ENCODE data around the gene RBM10. TPM values are rescaled to one million over a fixed set of nuclear protein-coding genes. Genes with fewer than 3 reads are reported as not detected.

The RBM10 gene, protein sequence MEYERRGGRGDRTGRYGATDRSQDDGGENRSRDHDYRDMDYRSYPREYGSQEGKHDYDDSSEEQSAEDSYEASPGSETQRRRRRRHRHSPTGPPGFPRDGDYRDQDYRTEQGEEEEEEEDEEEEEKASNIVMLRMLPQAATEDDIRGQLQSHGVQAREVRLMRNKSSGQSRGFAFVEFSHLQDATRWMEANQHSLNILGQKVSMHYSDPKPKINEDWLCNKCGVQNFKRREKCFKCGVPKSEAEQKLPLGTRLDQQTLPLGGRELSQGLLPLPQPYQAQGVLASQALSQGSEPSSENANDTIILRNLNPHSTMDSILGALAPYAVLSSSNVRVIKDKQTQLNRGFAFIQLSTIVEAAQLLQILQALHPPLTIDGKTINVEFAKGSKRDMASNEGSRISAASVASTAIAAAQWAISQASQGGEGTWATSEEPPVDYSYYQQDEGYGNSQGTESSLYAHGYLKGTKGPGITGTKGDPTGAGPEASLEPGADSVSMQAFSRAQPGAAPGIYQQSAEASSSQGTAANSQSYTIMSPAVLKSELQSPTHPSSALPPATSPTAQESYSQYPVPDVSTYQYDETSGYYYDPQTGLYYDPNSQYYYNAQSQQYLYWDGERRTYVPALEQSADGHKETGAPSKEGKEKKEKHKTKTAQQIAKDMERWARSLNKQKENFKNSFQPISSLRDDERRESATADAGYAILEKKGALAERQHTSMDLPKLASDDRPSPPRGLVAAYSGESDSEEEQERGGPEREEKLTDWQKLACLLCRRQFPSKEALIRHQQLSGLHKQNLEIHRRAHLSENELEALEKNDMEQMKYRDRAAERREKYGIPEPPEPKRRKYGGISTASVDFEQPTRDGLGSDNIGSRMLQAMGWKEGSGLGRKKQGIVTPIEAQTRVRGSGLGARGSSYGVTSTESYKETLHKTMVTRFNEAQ
- total RNA-seq, result 29.0 and 43.4 TPM in 2 replicates

DNA sequence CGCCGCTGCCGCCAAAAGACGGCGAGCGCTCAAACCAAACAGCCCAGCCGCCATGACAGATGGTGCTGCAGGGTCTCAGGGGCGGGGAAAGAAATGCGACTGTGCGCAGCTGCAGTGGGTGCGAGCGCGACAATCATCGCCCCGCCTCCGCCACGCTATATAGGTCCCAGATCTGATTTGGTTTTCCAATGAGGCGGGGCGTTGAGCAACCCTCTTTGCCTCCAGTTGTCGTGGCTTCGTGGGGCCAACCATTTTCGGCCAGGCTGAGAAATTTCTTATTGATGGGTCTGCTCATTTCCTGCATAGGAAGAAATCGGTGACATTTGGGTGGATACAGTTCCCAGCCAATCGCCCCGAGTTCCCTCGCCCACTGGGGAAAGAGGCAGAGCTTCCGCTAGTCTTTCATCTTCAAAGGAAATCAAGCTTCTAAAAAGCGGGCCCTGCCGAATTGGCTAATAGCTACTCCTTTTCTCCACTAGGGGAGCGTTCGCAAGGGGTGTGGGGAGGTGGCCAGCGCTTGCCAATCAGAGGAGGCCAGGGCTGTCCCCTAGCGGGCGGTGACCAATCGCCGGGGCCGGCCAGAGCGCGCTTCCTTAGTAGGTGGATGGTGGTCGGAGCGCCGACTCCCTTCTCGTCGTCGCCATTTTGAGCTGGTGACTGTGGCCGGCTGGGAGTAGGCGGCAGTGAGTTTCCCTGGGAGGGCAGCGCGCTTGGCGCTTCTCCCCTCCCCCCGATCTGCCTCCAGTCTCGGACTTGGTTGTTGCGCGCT lies at the start of gene RBM10, which contains the start of gene NDUFB11:
TSS of gene RBM10 (plus strand) at position 596 of the 769 bp plus-strand sequence. CDS start 2,261 bp downstream, outside the sequence.
TSS of gene NDUFB11 (minus strand) at position 77 of the 769 bp plus-strand sequence. CDS start at position 54, 23 bp downstream.

DNA sequence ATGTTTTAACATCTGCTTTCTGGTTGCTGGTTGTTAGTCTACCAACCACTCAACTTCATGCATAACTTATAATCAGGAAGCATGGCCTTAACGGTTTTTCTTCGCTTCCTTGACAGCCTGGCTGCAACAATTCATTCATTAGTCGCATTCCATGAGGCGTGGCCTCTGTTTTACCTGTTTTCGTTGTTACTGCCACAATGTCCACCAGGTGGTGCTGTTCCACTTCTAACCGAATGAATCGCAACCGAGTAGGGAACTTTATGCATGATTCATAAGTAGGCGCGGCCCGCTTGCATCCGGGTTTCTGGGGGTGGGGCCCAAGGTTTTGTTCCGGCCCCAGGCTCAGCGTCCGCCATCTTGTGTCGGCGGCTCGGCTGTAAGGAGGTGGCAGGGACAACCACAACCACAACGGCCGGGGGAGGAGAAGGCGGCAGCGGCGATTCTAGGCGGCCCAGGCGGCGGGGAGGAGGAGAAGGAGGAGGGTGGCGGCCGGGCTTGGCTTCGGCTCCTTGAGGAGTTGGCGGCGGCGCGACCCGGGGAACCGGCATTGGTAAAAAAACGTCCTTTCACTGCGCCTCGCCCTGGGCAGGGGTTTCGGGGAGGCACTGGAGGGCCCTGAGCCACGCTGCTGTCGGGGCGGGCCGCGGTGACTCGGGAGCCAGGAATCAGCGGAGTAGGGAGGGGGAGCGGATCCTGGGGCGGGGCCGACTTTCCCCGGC lies 48.6 kb downstream of the RBM10 start, which contains the start of gene UBA1:
TSS of gene UBA1 (plus strand) at position 355 of the 719 bp plus-strand sequence. CDS start 4,974 bp downstream, outside the sequence.

DNA sequence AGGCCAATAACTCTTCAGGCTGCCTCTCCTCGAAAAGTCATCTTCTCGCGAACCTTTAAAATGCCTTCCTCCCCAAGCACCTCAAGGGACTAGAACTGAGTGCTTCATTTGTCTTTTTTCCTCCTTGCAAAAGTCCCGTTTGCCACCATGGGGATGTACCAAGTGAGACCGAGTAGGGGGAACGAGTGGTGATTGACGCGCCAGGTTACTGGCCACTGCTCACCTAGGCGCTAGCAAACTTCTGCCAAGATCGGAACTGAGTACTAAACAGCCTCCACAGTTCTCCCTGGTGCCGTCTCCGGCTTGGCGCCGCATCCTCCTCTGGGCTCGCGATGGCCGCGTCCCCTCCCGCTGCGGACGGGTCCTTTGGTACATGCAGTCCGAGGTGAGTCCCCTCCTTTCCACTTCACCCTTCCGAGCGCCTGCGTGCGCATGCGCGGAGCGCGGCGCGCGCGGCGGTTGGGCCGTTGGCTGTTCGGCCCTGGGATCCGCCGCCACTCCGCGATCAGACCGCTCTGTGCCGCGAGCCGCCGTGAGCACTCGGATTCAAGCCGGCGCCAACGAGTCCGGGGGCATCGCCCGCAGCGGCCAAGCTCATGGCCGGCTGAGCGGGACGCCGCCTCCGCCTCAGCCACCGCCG lies 73.4 kb downstream of the RBM10 start, which contains the start of gene CDK16:
TSS of gene CDK16 (plus strand) at position 402 of the 640 bp plus-strand sequence. CDS start 4,877 bp downstream, outside the sequence.

DNA sequence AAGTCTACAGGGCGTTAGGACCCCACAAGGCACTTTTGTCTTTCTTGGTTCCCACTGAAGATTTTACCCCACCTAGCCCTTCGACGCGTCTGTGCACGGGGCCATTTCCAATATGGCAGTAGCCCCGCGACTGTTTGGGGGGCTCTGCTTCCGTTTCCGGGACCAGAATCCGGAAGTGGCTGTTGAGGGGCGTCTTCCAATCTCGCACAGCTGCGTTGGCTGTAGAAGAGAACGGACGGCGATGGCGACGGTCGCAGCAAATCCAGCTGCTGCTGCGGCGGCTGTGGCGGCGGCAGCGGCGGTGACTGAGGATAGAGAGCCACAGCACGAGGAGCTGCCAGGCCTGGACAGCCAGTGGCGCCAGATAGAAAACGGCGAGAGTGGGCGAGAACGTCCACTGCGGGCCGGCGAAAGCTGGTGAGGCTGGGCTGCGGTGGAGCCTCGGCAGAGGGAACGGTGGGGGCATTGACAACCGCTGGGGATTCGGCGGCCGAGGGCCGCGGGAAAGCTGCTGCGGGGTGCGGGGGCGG lies 87.8 kb downstream of the RBM10 start, which contains the start of gene USP11:
TSS of gene USP11 (plus strand) at position 207 of the 530 bp plus-strand sequence. CDS start at position 242, 35 bp downstream.

Other genes with a start within 250 kb of the RBM10 start
- 6.7 and 6.8 TPM in 2 replicates for gene JADE3, start 232.8 kb upstream of the RBM10 start, total RNA-seq
- 0.24 and 0.43 TPM in 2 replicates for gene RGN, start 66.8 kb upstream of the RBM10 start, total RNA-seq
- 43.3 and 45.5 TPM in 2 replicates for gene NDUFB11, start 519 bp upstream of the RBM10 start, total RNA-seq
- gene UBA1, start 48.6 kb downstream of the RBM10 start, total RNA-seq, result 84.0 and 118 TPM in 2 replicates
- gene CDK16, start 73.5 kb downstream of the RBM10 start, total RNA-seq, result 102 and 118 TPM in 2 replicates
- 5.8 and 18.3 TPM in 2 replicates for gene USP11, start 87.8 kb downstream of the RBM10 start, total RNA-seq
- gene ZNF157, start 225.4 kb downstream of the RBM10 start, total RNA-seq, result 0.24 TPM in 1 of 2 replicates, not detected in the other